Renal cortical epithelial cell (primary cell): ENCODE measurements around the gene REV3L. TPM values are rescaled to one million over a fixed set of nuclear protein-coding genes. Genes with fewer than 3 reads are reported as not detected.
"Not testable (repeated sequence)": the region's sequence is repeated elsewhere in the genome, so short reads cannot be mapped to it uniquely, and the experiment has no call there.

Experiments
- DNase-seq: peaks from one replicate; pipeline ENCODE4 v3.0.0-alpha.2; 2011; ENCODE audit warnings: low read depth
- total RNA-seq: library from RNA; depleted of rRNA; stranded (reverse); fragments of >200 nt; gene quantifications from 2 replicates; pipeline ENCODE4 v1.2.3, GENCODE V29; 2014

The REV3L gene
- total RNA-seq, 1 donor from 2014 or later: 41.9 TPM

DNA sequence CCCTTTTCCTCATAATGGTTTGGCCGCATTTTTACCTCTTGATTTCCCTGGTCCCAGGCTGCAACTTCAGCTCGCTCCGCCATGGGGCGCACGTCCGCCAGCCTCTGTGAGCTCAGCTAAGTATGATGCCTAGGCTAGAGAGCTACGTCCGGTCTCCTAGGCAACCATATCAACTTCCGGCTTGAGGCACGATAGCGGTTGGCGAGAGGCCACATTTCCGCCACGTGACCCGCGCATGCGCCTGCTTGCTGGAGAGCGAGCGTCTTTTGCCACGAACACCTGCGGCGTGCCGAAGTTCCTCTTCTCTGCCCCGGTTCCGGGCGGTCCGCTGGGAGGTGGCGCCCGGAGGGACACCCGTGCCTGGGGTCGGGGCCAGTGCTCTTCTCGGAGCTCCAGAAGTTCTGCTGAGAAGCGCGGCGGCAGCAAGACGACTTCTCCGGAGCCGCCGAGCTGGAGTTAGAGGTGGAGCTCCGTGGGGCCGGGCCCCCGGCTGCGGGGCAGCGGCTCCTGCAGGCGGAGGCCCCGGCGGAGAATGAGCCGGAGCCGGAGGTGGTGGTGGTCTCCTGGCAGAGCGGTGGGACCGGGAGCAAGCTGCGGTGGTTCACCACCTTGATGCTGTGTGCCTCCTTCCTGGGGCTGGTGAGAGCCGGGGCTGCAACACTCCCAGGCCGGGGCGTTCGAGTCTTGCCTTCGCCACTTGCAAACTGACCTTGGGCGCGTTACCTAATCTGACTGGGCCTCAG is 223.8 kb downstream of the REV3L start:
- DNase-seq: peak; percentile 99

DNA sequence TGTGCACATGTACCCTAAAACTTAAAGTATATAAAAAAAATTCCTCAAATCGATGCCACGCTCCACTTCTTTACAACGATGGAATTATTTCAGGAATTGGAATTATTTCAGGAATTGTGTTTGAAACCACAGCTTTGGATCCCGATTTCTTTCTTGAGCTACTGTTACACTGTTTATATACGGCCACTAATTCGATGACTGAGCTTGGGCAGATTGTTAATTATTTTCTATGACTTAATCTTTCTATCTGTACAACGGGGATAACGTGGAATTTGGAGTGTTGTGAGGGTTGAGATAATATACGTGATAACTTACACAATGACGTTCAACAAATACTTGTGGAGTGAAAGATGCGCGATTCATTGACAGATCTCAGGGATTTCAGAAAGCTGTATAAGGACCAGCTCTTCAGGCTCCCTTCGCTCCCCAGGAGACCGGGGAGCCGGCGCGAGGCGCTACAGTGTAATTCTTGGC is 224.4 kb downstream of the REV3L start:
- DNase-seq: peak; percentile 47

DNA sequence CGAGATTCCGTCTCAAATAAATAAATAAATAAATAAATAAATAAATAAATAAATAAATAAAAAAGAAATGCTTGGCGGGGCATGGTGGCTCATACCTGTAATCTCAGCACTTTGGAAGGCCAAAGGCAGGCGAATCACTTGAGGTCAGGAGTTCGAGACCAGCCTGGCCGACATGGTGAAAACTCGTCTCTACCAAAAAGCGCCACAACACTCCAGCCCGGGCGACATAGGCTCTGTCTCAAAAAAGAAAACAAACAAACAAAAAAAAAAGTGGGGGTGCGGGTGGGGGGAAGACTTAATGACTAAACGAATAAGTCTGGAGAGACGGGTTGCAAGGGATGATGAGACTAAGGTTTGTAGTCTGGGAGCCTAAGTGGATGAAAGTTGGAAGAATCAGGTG is 225.0 kb downstream of the REV3L start:
- no peak for DNase-seq

DNA sequence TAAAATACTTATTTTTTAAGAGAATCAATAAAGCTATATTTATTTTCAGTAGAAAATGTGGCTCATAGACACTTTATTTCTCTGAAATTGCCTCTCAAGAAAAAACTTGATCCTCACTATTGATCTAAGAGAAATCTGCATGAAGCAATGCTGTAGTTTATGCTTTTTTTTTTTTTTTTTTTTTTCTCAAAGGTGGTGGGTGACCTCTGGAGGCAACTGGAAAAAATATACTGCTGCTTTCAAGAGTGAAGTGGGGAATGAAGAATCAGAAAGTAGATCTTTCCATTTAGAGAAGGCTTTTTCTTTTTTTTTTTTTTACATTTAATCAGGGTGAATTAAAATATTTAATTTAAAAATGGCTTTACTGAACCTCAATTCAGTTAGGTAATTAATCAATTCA is 226.4 kb downstream of the REV3L start:
- DNase-seq: peak; percentile 61

DNA sequence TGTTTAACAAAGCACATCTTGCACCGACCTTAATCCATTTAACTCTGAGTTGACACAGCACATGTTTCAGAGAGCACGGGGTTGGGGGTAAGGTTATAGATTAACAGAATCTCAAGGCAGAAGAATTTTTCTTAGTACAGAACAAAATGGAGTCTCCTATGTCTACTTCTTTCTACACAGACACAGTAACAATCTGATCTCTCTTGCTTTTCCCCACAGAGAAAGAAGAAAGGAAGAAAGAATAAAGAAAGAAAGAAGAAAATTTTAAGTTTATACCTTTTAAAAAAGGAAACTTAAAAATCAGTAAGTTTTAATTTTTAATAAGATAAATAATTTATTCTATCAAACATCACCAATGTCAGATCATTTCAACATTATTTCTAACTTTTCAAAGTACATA is 227.2 kb downstream of the REV3L start:
- DNase-seq: not testable (repeated sequence)

DNA sequence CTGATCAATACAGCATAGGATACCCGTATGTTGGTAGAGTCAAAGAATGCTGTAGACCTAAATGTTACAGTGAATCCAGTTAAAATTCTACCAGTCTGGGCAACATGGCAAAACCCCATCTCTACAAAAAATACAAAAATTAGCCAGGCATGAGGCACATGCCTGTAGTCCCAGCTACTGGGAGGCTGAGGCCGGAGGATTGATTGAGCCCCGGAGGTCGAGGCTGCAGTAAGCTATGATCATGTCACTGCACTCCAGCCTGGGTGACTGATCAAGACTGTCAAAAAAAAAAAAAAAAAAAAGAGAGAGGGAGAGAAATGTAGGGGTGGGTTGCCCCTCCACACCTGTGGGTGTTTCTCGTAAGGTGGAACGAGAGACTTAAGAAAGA is 228.2 kb downstream of the REV3L start:
- DNase-seq: no peak

DNA sequence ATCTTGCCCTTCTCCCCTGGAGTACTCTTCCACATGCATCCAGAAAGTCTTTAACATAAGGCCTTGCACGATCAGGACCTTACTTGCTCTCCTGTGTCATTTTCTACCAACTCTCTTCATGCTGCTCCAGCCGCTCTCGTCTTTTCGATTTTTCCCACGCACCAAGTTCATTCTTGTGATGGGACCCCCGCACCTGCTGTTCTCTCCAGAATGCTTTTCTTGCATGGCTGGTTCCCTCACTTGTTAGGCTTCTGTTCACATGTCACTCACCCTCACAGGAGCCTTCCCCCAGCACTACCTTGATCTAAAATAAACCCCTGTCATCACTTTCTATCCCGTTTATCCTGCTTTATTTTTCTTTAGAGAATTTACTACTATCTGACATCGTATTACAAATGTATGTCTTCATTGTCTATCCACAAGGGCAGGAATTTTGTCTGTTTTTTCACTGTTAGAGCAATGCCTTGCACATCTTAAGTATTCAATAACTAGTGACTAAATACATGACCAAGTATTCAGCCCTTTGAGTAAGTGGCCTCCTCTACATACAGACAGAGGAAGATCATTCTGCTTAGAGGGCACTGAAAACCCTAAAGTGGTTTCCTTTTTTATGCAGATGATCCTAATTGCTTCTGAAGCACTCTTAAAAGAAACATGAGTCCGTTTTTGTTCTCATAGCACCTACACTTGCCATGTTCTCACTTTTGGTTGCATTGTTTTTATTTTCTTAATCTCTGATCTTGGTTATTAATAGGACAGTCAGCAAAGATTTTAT is 228.8 kb downstream of the REV3L start:
- DNase-seq: peak; percentile 43

DNA sequence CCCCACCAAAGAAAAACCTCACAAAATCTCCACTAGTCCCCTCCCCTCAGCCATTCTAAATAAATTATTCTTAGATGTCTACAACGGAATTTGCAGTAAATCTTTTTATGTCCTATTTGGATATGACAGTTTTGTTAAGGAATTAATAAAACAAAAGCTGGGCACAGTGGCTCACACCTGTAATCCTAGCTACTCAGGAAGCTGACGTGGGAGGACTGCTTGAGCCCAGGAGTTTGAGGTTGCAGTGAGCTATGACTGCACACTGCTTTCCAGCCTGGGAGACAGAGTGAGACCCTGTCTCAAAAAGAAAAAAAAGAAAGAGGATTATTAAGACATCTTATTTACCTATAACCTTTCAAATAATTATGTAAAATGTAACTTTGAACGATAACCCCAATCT is 230.3 kb downstream of the REV3L start:
- no peak for DNase-seq

DNA sequence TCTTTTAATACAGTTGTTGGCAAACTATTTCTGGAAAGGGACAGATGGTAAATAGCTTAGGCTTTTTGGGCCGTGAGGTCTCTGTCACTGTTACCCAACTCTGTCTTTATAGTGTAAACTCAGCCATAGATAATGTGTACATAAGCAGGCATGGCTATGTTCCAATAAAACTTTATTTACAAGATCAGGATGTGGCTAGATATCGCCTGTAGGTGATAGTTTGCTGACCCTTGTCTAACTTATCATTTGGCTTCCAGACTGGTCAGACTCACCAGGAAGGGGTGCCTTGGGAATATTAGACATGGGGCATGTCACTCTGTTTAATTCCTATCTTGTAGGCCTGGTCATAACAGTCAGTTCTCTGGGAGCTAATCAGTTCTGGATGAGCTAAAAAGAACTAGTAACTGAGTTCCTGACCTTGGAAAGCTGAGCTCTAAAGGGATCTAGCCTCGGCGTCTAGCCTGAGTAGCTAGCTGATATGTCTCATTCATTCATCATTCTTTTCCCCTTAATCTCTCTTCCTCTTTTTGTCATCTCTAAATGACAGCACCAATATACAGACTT is 232.1 kb downstream of the REV3L start:
- DNase-seq: no peak

Other genes with a start within 250 kb of the REV3L start
- 16.6 and 23.4 TPM in 2 replicates for gene TRAF3IP2, start 122.7 kb upstream of the REV3L start, total RNA-seq